Epithelial cell of proximal tubule (primary cell): ENCODE results near the gene NAV1. TPM values are rescaled to one million over a fixed set of nuclear protein-coding genes. Genes with fewer than 3 reads are reported as not detected.

Experiments used
- DNase-seq: peaks from one replicate; pipeline ENCODE4 v3.0.0-alpha.2; 2011; ENCODE audit warnings: low read depth
- H3K4me3 ChIP-seq: 2 replicates; pipeline ENCODE4 v1.5.1; 2011; ENCODE audit warnings: low read depth, mild to moderate bottlenecking, low read length
- CTCF ChIP-seq: conservative IDR thresholded peaks from 2 replicates; pipeline ENCODE4 v1.5.1; 2012; ENCODE audit warnings: low read depth, mild to moderate bottlenecking, low read length
- total RNA-seq: library from RNA; depleted of rRNA; stranded (reverse); fragments of >200 nt; gene quantifications from 2 replicates; pipeline ENCODE4 v1.2.3, GENCODE V29; 2015

Gene NAV1
- total RNA-seq, 1 donor from 2014 or later = 24.3 TPM

DNA sequence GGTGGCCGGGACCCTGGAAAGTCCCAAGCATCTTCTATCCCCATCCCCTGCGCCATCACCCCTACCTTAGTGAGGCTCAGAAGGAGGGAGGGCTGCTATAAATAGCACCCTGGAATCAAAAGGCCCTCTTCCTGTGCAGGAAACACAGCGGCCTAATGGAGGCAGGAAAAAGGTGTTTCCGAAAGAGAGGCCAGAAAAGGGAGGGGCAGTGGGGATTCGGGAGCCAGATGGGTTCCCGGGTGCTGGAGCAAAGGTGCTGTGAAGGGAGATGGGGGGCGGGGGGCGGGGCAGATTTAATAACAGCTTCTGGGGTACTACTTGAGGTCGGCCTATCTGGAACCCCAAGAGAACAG lies 16.6 kb downstream of the NAV1 start:
- no peak overlapping the region for H3K4me3 ChIP-seq
- no peak for DNase-seq
- TF ChIP-seq CTCF = no peak

DNA sequence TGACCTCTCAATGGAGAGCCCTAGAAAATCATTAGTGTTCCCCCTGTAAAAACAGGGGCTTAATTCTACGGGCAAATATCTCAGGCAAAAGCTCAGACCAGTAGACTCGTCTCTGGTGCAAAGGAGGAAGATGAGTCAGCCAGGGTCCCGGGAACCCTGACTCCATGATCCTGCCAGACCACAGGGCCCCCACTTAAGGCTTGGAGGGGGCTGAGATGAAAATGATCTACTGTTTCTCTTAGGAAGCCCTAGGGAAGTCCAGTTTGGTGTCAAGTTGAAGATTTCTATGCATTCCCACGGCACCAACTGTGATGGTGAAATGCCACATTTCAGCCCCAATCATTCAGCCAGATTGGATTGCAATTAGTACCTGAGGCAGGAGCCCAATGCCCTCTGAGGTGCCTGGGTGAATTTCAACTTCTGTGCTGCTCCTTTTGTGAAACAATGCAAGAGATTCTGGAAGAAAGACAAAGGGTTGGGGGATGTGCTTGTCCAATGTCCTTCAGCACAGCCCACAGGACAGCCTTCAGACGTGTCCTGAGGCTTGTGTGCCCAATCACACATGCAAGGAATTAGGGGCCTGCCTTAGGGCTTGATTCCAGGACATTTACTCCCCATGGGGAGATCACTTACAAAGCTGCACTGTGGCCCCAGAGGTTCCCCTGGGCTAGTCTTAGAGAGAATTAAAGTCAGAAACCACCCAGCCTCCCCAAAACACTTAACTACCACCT lies 18.1 kb downstream of the NAV1 start:
- TF ChIP-seq CTCF = no peak
- no peak for DNase-seq
- no peak overlapping the region for H3K4me3 ChIP-seq

DNA sequence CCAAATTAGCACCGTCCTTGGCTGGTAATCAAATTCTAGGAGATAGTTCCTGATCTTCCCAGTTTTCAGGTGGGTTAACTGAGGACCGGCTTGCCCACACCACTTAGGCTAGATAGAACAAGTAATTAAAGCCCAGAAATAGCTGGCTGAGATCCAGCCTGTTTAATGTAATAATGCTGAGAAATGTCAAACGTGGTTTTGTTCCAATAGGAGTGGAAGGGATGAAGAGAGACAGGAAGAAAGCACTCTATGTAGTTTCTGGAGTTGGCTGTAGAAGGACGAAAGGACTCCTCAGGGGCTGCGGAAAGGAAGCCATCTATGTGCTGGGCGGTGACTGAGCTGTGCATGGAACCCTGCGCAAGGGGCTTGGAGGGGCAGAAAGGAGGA lies 18.6 kb downstream of the NAV1 start:
- H3K4me3 ChIP-seq = no peak overlapping the region
- no peak for TF ChIP-seq CTCF
- DNase-seq = no peak

DNA sequence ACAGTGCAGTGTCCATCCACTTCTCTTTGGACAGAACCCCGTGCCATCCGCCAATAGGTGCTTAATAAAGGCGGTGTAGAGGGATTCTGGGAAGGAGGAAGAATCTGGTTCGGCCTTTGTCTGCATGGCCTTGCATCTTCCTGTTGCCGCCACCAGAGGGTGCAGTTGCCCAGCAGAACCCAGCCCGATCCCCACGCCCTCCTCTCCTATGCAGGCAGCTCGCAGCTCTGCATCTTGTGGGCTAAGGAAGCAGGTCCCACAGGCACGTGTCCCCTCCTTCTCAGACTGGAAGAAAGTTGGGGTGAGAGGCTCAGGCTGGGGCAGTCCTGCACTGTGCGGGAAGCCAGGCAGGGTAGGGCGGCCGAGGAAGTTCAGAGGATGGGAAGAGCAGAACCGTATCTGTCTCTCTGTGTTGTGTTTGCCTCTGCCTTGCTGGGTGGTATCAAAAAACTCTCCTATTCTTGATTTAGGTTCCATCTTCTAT lies 20.8 kb downstream of the NAV1 start:
- TF ChIP-seq CTCF = peak; percentile 96
- H3K4me3 ChIP-seq = no peak overlapping the region
- DNase-seq = no peak

DNA sequence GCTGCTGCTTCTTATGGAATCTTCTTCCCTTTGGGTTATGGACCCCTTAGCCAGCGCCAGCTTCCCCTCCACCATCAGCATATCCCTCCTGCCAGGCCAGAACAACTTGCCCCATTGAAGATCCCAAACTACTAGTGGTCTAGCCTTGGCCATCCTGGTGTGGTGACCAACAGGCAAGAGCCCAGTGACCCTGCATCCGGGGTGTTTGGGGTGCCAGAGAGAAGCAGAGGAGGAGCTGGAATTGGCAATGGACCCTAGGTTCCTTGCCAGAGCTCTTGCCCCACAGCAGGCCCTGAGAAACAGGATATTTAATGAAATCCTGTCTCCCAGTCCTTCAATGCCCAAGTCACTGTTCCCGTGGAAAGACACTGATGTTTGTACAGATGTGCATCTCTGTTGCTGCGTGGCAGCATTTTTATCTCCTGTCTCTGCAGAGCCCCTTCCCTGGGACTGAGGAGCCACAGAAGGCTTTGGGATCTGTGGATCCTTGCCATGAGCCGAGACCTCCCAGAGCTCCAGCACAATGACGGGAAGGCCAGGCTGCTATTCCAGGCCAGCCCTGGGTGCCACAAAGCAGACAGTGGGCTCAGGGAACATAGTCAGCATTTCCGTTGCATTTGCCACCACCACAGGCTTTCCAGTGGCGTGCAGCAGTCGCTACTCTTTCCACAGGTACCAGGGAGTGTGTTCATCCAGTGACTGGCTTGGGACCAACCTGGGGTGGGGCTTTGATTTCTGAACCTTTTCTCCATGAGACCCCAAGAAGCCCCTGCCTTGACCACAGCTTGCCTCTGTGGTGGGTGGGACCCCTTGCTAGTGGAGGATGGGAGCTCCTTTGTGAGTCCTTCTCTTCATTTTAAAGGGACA lies 21.6 kb downstream of the NAV1 start:
- H3K4me3 ChIP-seq = no peak overlapping the region
- TF ChIP-seq CTCF = no peak
- DNase-seq = no peak

GRCh38 chr1:201561195-201561564 lies 22.3 kb downstream of the NAV1 start:
- DNase-seq = no peak
- no peak for TF ChIP-seq CTCF
- no peak overlapping the region for H3K4me3 ChIP-seq

DNA sequence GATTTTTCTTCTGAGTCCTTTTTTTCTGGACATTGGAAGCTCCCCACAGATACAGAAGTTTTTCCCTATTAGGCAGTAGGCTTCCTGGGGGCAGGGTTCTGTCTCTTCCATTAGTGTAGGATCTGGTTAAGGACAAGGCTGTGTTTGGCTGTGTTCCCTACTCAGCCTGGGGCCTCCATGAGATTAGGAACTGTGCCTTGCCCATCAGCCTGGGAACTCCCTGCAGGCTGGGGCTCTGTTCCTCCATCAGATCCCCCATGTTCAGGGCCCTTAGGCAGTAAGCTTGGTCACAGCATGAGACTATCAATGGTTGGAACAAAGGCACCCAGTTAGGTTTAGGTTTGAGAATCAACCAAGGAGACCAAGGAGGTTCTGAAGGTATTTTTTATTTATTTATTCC lies 22.7 kb downstream of the NAV1 start:
- no peak overlapping the region for H3K4me3 ChIP-seq
- no peak for TF ChIP-seq CTCF
- DNase-seq = no peak
